ENCODE measurements around the gene F2R. TPM values are rescaled to one million over a fixed set of nuclear protein-coding genes. Genes with fewer than 3 reads are reported as not detected.

Gene F2R
- total and polyA plus RNA-seq, 10 of the 15 experiments (the other 5 are each of a cell fraction or from before 2014, with no cell fraction given) = 1.8 to 75.4 (median 8.0) TPM

DNA sequence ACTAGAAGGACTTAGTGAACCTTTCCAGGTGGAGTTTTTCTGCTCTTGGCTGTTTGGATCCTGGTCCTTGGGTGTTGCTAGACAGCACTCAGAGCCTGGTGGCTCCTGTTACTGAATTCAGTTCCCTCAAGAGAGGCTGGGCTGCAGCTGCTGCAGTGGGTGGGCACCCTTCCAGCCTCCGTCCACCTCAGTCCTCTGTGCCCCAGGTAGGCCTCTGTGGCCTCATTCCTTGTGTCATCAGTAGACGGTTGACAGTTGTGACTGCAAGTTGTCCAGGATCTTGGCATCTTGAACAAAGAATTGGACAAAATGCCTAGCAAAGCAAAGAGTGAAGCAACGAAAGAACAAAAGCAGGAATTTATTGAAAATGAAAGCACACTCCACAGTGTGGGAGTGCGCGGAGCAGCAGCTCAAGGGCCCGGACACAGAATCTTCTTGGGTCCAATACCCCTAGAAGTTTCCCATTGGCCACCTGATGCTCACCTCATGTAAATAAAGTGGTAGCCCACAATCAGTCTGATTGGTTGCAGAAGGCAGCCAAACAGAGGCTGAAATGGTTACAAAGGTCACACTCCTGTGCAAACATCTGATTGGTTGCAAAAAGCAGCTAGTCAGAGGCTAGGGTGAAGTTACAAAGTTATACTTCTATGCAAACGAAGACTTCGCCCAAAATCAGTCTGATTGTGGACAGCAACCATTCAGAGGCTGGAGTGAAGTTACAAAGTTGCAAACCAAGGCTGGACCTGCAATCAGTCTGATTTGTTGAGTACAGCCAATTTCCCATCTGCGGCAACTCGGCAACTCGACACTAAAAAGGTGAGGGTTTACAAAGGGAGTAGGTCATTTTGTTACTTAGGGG is 40.1 kb downstream of the F2R start:
- no peak for FAIRE-seq
- no TSS peak for BruUV-seq (replicated peaks)

DNA sequence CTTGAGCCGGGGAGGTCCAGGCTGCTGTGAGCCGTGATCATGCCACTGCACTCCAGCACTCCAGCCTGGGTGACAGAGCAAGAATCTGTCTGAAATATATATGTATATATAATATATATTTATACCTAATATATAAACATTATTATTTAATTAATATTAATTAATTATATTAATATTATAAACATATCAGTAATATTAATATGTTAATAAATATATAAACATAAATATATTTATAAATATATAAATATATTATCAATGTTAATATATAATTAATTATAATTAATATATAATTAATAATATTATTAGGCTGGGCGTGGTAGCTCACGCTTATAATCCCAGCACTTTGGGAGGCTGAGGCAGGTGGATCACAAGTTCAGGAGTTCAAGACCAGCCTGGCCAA is 41.1 kb downstream of the F2R start:
- no peak overlapping the region for H3K4me3 ChIP-seq
- no peak overlapping the region for H3K4me2 ChIP-seq (ENCODE audit: control insufficient read depth, insufficient read depth)
- H3K9me3 ChIP-seq (replicated peaks; ENCODE audit: control insufficient read depth, insufficient read depth, low read length) = no peaks in the 10 kb centered on the region
- whole genome bisulfite sequencing (ENCODE audit: insufficient coverage, insufficient replicate concordance, low lambda C conversion rate, missing lambda C conversion rate) = 81% methylated on average over 4 of the region's 4 CpGs
- DNase-seq (ENCODE audit: low read depth, low spot score) (no peak), FAIRE-seq (no peak), ATAC-seq (no peak)
- intact Hi-C loops (cut with micrococcal nuclease; ENCODE audit: unreplicated experiment) = no loop called here
- H4K20me1 ChIP-seq (ENCODE audit: control insufficient read depth, insufficient read depth) = no peaks in the 10 kb centered on the region
- in situ Hi-C loops (cut with MboI) = no loop called here
- ChIA-PET SMC1A (ENCODE audit: uncharacterized antibody, unreplicated experiment) (interaction anchor here (0.7 to 2.7 kb wide), 3 partner anchors 17 to 156 kb away, joined by 3 to 10 read pairs (median 4); no protein-coding TSS in a partner anchor), CTCF (interaction anchor here (0.9 to 2.6 kb wide), 2 partner anchors 15 to 17 kb away, joined by 3 to 6 read pairs; no protein-coding TSS in a partner anchor), POLR2A (no interaction called here), RAD21 (ENCODE audit: unreplicated experiment) (interaction anchor here (0.6 kb wide), 1 partner anchor 16 kb away, joined by 3 read pairs; no protein-coding TSS in a partner anchor)
- H3K36me3 ChIP-seq (ENCODE audit: control insufficient read depth in 2 of 2, insufficient read depth in 2 of 2, low read length in 1 of 2) = no peaks in the 10 kb centered on the region
- BruUV-seq (replicated peaks) = no TSS peak
- H2AFZ ChIP-seq (ENCODE audit: control insufficient read depth, low read depth, low read length) = no peak overlapping the region
- H3K27ac ChIP-seq (ENCODE audit: control insufficient read depth, insufficient read depth) = no peak overlapping the region
- no peaks in the 10 kb centered on the region for H3K79me2 ChIP-seq (ENCODE audit: control insufficient read depth, insufficient read depth, low read length)
- H3K4me1 ChIP-seq (ENCODE audit: control insufficient read depth, insufficient read depth, low read length) = no peaks in the 10 kb centered on the region
- no peaks in the 10 kb centered on the region for H3K27me3 ChIP-seq (replicated peaks in 1 of 2; ENCODE audit: control insufficient read depth in 2 of 2, insufficient read depth in 2 of 2, low read length in 1 of 2)
- no peak overlapping the region for H3K9ac ChIP-seq (ENCODE audit: control insufficient read depth, insufficient read depth, low read length)
- TF ChIP-seq, protein P1, sequence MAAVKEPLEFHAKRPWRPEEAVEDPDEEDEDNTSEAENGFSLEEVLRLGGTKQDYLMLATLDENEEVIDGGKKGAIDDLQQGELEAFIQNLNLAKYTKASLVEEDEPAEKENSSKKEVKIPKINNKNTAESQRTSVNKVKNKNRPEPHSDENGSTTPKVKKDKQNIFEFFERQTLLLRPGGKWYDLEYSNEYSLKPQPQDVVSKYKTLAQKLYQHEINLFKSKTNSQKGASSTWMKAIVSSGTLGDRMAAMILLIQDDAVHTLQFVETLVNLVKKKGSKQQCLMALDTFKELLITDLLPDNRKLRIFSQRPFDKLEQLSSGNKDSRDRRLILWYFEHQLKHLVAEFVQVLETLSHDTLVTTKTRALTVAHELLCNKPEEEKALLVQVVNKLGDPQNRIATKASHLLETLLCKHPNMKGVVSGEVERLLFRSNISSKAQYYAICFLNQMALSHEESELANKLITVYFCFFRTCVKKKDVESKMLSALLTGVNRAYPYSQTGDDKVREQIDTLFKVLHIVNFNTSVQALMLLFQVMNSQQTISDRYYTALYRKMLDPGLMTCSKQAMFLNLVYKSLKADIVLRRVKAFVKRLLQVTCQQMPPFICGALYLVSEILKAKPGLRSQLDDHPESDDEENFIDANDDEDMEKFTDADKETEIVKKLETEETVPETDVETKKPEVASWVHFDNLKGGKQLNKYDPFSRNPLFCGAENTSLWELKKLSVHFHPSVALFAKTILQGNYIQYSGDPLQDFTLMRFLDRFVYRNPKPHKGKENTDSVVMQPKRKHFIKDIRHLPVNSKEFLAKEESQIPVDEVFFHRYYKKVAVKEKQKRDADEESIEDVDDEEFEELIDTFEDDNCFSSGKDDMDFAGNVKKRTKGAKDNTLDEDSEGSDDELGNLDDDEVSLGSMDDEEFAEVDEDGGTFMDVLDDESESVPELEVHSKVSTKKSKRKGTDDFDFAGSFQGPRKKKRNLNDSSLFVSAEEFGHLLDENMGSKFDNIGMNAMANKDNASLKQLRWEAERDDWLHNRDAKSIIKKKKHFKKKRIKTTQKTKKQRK (IDR thresholded peaks at IDR 0.05; ENCODE audit: low read depth, low read length) = no peak
- no peak for TF ChIP-seq BCL11A (IDR thresholded peaks at IDR 0.05; ENCODE audit: low read depth, low read length)
- TF ChIP-seq, protein P2, sequence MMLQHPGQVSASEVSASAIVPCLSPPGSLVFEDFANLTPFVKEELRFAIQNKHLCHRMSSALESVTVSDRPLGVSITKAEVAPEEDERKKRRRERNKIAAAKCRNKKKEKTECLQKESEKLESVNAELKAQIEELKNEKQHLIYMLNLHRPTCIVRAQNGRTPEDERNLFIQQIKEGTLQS (IDR thresholded peaks at IDR 0.05; ENCODE audit: borderline replicate concordance, extremely low read depth, low read depth, low read length) = no peak
- no peak for TF ChIP-seq CBX3 (IDR thresholded peaks at IDR 0.05; ENCODE audit: borderline replicate concordance, low read depth)
- TF ChIP-seq BACH1 (IDR thresholded peaks at IDR 0.05; ENCODE audit: borderline replicate concordance) = no peak
- no peak for TF ChIP-seq HDGF (IDR thresholded peaks at IDR 0.05)
- TF ChIP-seq GATAD2B (conservative IDR thresholded peaks at IDR 0.05; ENCODE audit: low read depth) = no peak
- no peak for TF ChIP-seq HDAC6 (IDR thresholded peaks at IDR 0.05; ENCODE audit: unreplicated experiment)
- no peak for TF ChIP-seq SREBF1 (IDR thresholded peaks at IDR 0.05; ENCODE audit: low read length)

More for the DNA sequence above, 40.1 kb downstream of the F2R start:
- no peak overlapping the region for H2AFZ ChIP-seq (ENCODE audit: control insufficient read depth, low read depth, low read length)
- ChIA-PET CTCF (interaction anchor here (2.6 kb wide), 1 partner anchor 14 kb away, joined by 6 read pairs; no protein-coding TSS in a partner anchor), SMC1A (ENCODE audit: uncharacterized antibody, unreplicated experiment) (interaction anchor here (1.1 to 2.7 kb wide), 4 partner anchors 11 to 155 kb away, joined by 4 to 10 read pairs (median 4); no protein-coding TSS in a partner anchor), RAD21 (ENCODE audit: unreplicated experiment) (interaction anchor here (0.6 kb wide), 1 partner anchor 17 kb away, joined by 3 read pairs; no protein-coding TSS in a partner anchor), POLR2A (interaction anchor here (0.6 kb wide), 1 partner anchor 31 kb away, joined by 3 read pairs; no protein-coding TSS in a partner anchor)
- no peaks in the 10 kb centered on the region for H3K79me2 ChIP-seq (ENCODE audit: control insufficient read depth, insufficient read depth, low read length)
- no peaks in the 10 kb centered on the region for H3K27me3 ChIP-seq (replicated peaks in 1 of 2; ENCODE audit: control insufficient read depth in 2 of 2, insufficient read depth in 2 of 2, low read length in 1 of 2)
- no peak overlapping the region for H3K27ac ChIP-seq (ENCODE audit: control insufficient read depth, insufficient read depth)
- no peaks in the 10 kb centered on the region for H4K20me1 ChIP-seq (ENCODE audit: control insufficient read depth, insufficient read depth)
- no peak for TF ChIP-seq MEF2B (IDR thresholded peaks at IDR 0.05; ENCODE audit: partially characterized antibody, poor library complexity, severe bottlenecking)
- no peak for TF ChIP-seq ZNF274 (IDR thresholded peaks at IDR 0.05; ENCODE audit: insufficient read depth, insufficient read length)
- no peaks in the 10 kb centered on the region for H3K36me3 ChIP-seq (ENCODE audit: control insufficient read depth in 2 of 2, insufficient read depth in 2 of 2, low read length in 1 of 2)
- H3K4me1 ChIP-seq (ENCODE audit: control insufficient read depth, insufficient read depth, low read length) = no peaks in the 10 kb centered on the region
- DNase-seq (ENCODE audit: low read depth, low spot score) (no peak), ATAC-seq (no peak)
- intact Hi-C loops (cut with micrococcal nuclease; ENCODE audit: unreplicated experiment) = no loop called here
- H3K4me2 ChIP-seq (ENCODE audit: control insufficient read depth, insufficient read depth) = no peak overlapping the region
- no peak overlapping the region for H3K9ac ChIP-seq (ENCODE audit: control insufficient read depth, insufficient read depth, low read length)
- 70% methylated on average over 11 of the region's 11 CpGs for WGBS (ENCODE audit: insufficient coverage, insufficient replicate concordance, low lambda C conversion rate, missing lambda C conversion rate)
- no peaks in the 10 kb centered on the region for H3K9me3 ChIP-seq (replicated peaks; ENCODE audit: control insufficient read depth, insufficient read depth, low read length)
- no peak overlapping the region for H3K4me3 ChIP-seq
- in situ Hi-C loops (cut with MboI) = no loop called here
